Left kidney (tissue), 1 donor: Measurements from ENCODE around the gene CLIC6. TPM values are rescaled to one million over a fixed set of nuclear protein-coding genes. Genes with fewer than 3 reads are reported as not detected.

Source experiments
- polyA plus RNA-seq: library from polyadenylated mRNA; unstranded; fragments of 120-200 nt; gene quantifications from one replicate; pipeline ENCODE4 v1.2.1, GENCODE V29; 2013; ENCODE audit not compliant: insufficient read length

Gene CLIC6
- polyA plus RNA-seq, 1 donor = 2.3 TPM

Other genes with a start within 250 kb of the CLIC6 start
- gene SMIM34, start 245.0 kb upstream of the CLIC6 start, polyA plus RNA-seq = 0.78 TPM
- 0.18 TPM for gene KCNE1, start 156.8 kb upstream of the CLIC6 start, polyA plus RNA-seq
- 32.5 TPM for gene RCAN1, start 53.9 kb upstream of the CLIC6 start, polyA plus RNA-seq